ENCODE results near the gene PLA2G6.

DNA sequence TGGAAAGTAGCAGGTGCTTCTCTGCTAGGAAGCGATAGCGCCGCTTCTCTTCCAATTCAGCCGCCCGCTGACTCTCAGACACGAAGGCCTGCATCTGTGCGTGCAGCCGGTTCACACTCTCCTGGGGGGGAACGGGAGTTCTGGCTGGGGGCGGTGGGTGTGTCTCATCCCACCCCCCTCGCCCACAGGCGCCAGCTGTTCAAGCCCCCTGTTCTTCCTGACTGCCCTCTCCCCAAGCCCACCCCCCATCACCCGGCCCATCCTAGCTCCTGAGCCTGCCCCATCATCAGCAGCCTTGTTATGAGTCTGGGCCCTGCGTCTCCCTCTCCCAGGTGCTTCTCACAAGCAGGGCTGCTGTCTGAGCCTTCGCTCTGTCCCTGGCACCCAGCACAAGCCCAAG is 84.6 kb downstream of the PLA2G6 start:
- TF ChIP-seq RAD21 (CRISPR knock-in tag; conservative IDR thresholded peaks at IDR 0.05 in 1 of 2, IDR thresholded peaks at IDR 0.05 in 1 of 2) (no peak), ZNF232 (CRISPR knock-in tag; IDR thresholded peaks at IDR 0.05) (no peak), FIP1L1 (IDR thresholded peaks at IDR 0.05; ENCODE audit: low read depth, low read length, poor library complexity, severe bottlenecking) (no peak)

All from K562 (cell line).